DMS53 treated with DMSO at 0.1 percent for 48 hours (cell line): Measurements from ENCODE around the gene ANKRD11.
A peak's percentile ranks its signal among the peaks of the same experiment; 100 is the strongest.

Experiments
- DNase-seq: peaks from one replicate; lab custom pipeline; 2025; ENCODE audit not compliant: unreplicated experiment; lab: John Stamatoyannopoulos, UW

The ANKRD11 gene

GRCh38 chr16:89352091-89352681, 138.2 kb downstream of the ANKRD11 start:
- DNase-seq = no peak

GRCh38 chr16:89351645-89352044, 138.7 kb downstream of the ANKRD11 start:
- DNase-seq = no peak

GRCh38 chr16:89350701-89351380, 139.5 kb downstream of the ANKRD11 start:
- DNase-seq = no peak

GRCh38 chr16:89349947-89350633, 140.3 kb downstream of the ANKRD11 start:
- no peak for DNase-seq

- DNase-seq = no peak
These were observed 142.6 kb downstream of the ANKRD11 start for GRCh38 chr16:89347807-89348206.

- no peak for DNase-seq
These were observed 143.5 kb downstream of the ANKRD11 start for GRCh38 chr16:89346869-89347268.

- peak; percentile 59 for DNase-seq
These were observed 144.7 kb downstream of the ANKRD11 start for GRCh38 chr16:89345642-89346150.

- no peak for DNase-seq
These were observed 145.3 kb downstream of the ANKRD11 start for GRCh38 chr16:89344846-89345611.

- no peak for DNase-seq
These were observed 145.9 kb downstream of the ANKRD11 start for GRCh38 chr16:89344458-89344834.

- DNase-seq = no peak
These were observed 146.6 kb downstream of the ANKRD11 start for GRCh38 chr16:89343501-89344457.

GRCh38 chr16:89341697-89342694, 148.4 kb downstream of the ANKRD11 start:
- DNase-seq = no peak

GRCh38 chr16:89341279-89341678, 149.1 kb downstream of the ANKRD11 start:
- DNase-seq = no peak

GRCh38 chr16:89338863-89339262, 151.5 kb downstream of the ANKRD11 start:
- no peak for DNase-seq

GRCh38 chr16:89337965-89338364, 152.4 kb downstream of the ANKRD11 start:
- no peak for DNase-seq

- no peak for DNase-seq
These were observed 154.4 kb downstream of the ANKRD11 start for GRCh38 chr16:89335803-89336485.

- DNase-seq = no peak
These were observed 155.2 kb downstream of the ANKRD11 start for GRCh38 chr16:89334988-89335802.

GRCh38 chr16:89334461-89334860, 155.9 kb downstream of the ANKRD11 start:
- no peak for DNase-seq

GRCh38 chr16:89334050-89334449, 156.3 kb downstream of the ANKRD11 start:
- DNase-seq = no peak
